ENCODE data around the gene CERS6. TPM values are rescaled to one million over a fixed set of nuclear protein-coding genes. Genes with fewer than 3 reads are reported as not detected.

CERS6 gene
- total and polyA plus RNA-seq, 2 of the 8 experiments (the other 6 are each of a cell fraction or from before 2014, with no cell fraction given): 6.8 to 28.2 TPM

DNA sequence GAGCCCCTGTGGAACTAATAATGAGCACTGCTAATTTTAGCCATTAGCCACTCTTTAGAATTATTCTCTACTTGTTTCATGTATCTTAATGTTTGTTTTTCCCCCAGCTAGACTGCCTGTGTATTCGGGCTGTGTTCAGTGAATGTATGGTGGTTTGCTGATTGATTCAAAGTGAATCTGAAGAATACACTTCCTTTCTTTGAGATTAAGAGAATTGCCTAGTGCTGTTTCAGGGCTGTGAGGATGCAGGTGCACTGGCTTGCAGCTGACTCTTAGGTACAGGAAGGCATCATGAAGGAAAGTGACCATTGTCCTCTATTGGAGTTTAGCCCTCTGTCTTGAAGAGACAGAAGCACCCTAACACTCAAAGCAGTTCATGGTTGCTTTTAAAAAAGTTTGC lies 138.7 kb downstream of the CERS6 start:
- Histone ChIP-seq H3K9me3 (ENCODE audit: insufficient read depth in 2 of 2, low read depth in 1 of 2, low read length in 1 of 2) (no peaks in the 10 kb centered on the region), H3K4me3 (ENCODE audit: extremely low read depth in 1 of 4, insufficient read depth in 2 of 4, low read depth in 3 of 4, low read length in 4 of 4) (no peak overlapping the region), H3K4me1 (replicated peaks in 1 of 4; ENCODE audit: control insufficient read depth in 3 of 4, insufficient read depth in 4 of 4, low read length in 3 of 4) (peaks cover 3 to 11% (median 5%) of the 10 kb centered on the region in 4 experiments), H2AFZ (ENCODE audit: low read length) (no peak overlapping the region), H2AK5ac (ENCODE audit: low read depth, low read length) (no peak overlapping the region; the same call in 1 of the 2 replicates), H3K4me2 (ENCODE audit: insufficient read depth in 1 of 2, low read depth in 2 of 2, low read length in 2 of 2) (no peak overlapping the region), H2BK15ac (ENCODE audit: low read length) (no peak overlapping the region), H3K23ac (ENCODE audit: insufficient read length) (no peak overlapping the region), H2BK20ac (ENCODE audit: low read length) (no peak overlapping the region), H3K56ac (replicated peaks; ENCODE audit: insufficient read length, low read depth, low read length) (no peak overlapping the region), H4K8ac (ENCODE audit: extremely low read depth, insufficient read depth, low read length) (no peak overlapping the region), H4K20me1 (replicated peaks in 1 of 2; ENCODE audit: control insufficient read depth in 1 of 2, insufficient read depth in 2 of 2, low read length in 2 of 2) (no peaks in the 10 kb centered on the region), H3K14ac (ENCODE audit: insufficient read length) (no peak overlapping the region), H3K79me1 (ENCODE audit: low read depth, low read length) (peaks cover 3% of the 10 kb centered on the region; the same call in 1 of the 2 replicates), H3K4ac (replicated peaks; ENCODE audit: insufficient read length, low read depth, low read length) (no peak overlapping the region), H2BK120ac (replicated peaks; ENCODE audit: low read depth, low read length) (no peak overlapping the region), H3K18ac (ENCODE audit: extremely low read depth, low read length) (no peak overlapping the region), H3K79me2 (ENCODE audit: control insufficient read depth in 1 of 2, insufficient read depth in 2 of 2, low read length in 2 of 2) (peaks cover 0 to 11% of the 10 kb centered on the region in 2 experiments; a peak in 2 of 4 replicates), H4K5ac (ENCODE audit: insufficient read length, low read depth, low read length) (no peak overlapping the region), H3K36me3 (ENCODE audit: control insufficient read depth in 2 of 4, insufficient read depth in 4 of 4, low read length in 3 of 4) (no peaks in the 10 kb centered on the region), H4K91ac (replicated peaks; ENCODE audit: insufficient read length, low read length) (no peak overlapping the region), H3K27ac (ENCODE audit: low read depth, low read length) (no peak overlapping the region), H3K9ac (replicated peaks in 1 of 4; ENCODE audit: extremely low read depth in 1 of 4, low read depth in 3 of 4, low read length in 3 of 4) (no peak overlapping the region), H3K23me2 (ENCODE audit: low read depth, low read length) (no peaks in the 10 kb centered on the region), H3K27me3 (replicated peaks in 1 of 4; ENCODE audit: control insufficient read depth in 3 of 4, extremely low read depth in 1 of 4, insufficient read depth in 3 of 4, low read length in 3 of 4) (no peaks in the 10 kb centered on the region), H2BK12ac (ENCODE audit: low read depth, low read length) (no peak overlapping the region), H2BK5ac (ENCODE audit: low read depth, low read length) (no peak overlapping the region)
- WGBS, 2 experiments (ENCODE audit: extremely low coverage in 1 of 2, insufficient coverage in 1 of 2, insufficient read length in 1 of 2, insufficient replicate concordance in 2 of 2, low coverage in 1 of 2, low lambda C conversion rate in 2 of 2, missing lambda C conversion rate in 1 of 2): 88% methylated on average over 1 of the region's 1 CpG; no CpG with 5 or more reads in 1 of the 2 experiments
- ChIA-PET CTCF (ENCODE audit: partially characterized antibody) (interaction anchor here (0.9 to 1.2 kb wide), 2 partner anchors 11 to 76 kb away, joined by 3 to 5 read pairs; no protein-coding TSS in a partner anchor), POLR2A (ENCODE audit: partially characterized antibody) (no interaction called here)
- DNase-seq (ENCODE audit: low read depth in 1 of 2, low spot score in 2 of 2): no peak
- no peak for FAIRE-seq
- no peak for TF ChIP-seq RXRA (IDR thresholded peaks at IDR 0.05; ENCODE audit: insufficient read depth, low read depth, low read length)
